ENCODE data around the gene HABP4.

The HABP4 gene

GRCh38 chr9:96459268-96460007 lies 9.5 kb downstream of the HABP4 start:
- no peak for TF ChIP-seq CTCF (IDR thresholded peaks at IDR 0.05; ENCODE audit: insufficient read depth, low read depth, low read length, missing control alignments)
- no peak overlapping the region for H3K4me3 ChIP-seq (ENCODE audit: low read length)
- no peak for DNase-seq (ENCODE audit: low read depth)

- no peak for DNase-seq (ENCODE audit: low read depth)
- H3K4me3 ChIP-seq (ENCODE audit: low read length), result no peak overlapping the region
- TF ChIP-seq CTCF (IDR thresholded peaks at IDR 0.05; ENCODE audit: insufficient read depth, low read depth, low read length, missing control alignments), result no peak
These were observed 10.5 kb downstream of the HABP4 start for GRCh38 chr9:96460470-96460869.

GRCh38 chr9:96460882-96461281 lies 10.9 kb downstream of the HABP4 start:
- no peak for DNase-seq (ENCODE audit: low read depth)
- TF ChIP-seq CTCF (IDR thresholded peaks at IDR 0.05; ENCODE audit: insufficient read depth, low read depth, low read length, missing control alignments), result no peak
- no peak overlapping the region for H3K4me3 ChIP-seq (ENCODE audit: low read length)

- no peak for TF ChIP-seq CTCF (IDR thresholded peaks at IDR 0.05; ENCODE audit: insufficient read depth, low read depth, low read length, missing control alignments)
- H3K4me3 ChIP-seq (ENCODE audit: low read length), result no peak overlapping the region
- DNase-seq (ENCODE audit: low read depth), result no peak
These were observed 11.4 kb downstream of the HABP4 start for GRCh38 chr9:96461336-96461735.

- H3K4me3 ChIP-seq (ENCODE audit: low read length), result no peak overlapping the region
- no peak for DNase-seq (ENCODE audit: low read depth)
- no peak for TF ChIP-seq CTCF (IDR thresholded peaks at IDR 0.05; ENCODE audit: insufficient read depth, low read depth, low read length, missing control alignments)
These were observed 12.6 kb downstream of the HABP4 start for GRCh38 chr9:96462541-96462940.

- no peak for TF ChIP-seq CTCF (IDR thresholded peaks at IDR 0.05; ENCODE audit: insufficient read depth, low read depth, low read length, missing control alignments)
- H3K4me3 ChIP-seq (ENCODE audit: low read length), result no peak overlapping the region
- DNase-seq (ENCODE audit: low read depth), result no peak
These were observed 14.5 kb downstream of the HABP4 start for GRCh38 chr9:96464426-96464825.

GRCh38 chr9:96467784-96468183 lies 17.8 kb downstream of the HABP4 start:
- TF ChIP-seq CTCF (IDR thresholded peaks at IDR 0.05; ENCODE audit: insufficient read depth, low read depth, low read length, missing control alignments), result no peak
- no peak overlapping the region for H3K4me3 ChIP-seq (ENCODE audit: low read length)
- DNase-seq (ENCODE audit: low read depth), result no peak
